ENCODE data around the gene TNPO2.

The TNPO2 gene

GRCh38 chr19:12695997-12696365 is 27.8 kb downstream of the TNPO2 start:
- no peaks in the 10 kb centered on the region for H3K9me3 ChIP-seq
- TF ChIP-seq, protein P1, sequence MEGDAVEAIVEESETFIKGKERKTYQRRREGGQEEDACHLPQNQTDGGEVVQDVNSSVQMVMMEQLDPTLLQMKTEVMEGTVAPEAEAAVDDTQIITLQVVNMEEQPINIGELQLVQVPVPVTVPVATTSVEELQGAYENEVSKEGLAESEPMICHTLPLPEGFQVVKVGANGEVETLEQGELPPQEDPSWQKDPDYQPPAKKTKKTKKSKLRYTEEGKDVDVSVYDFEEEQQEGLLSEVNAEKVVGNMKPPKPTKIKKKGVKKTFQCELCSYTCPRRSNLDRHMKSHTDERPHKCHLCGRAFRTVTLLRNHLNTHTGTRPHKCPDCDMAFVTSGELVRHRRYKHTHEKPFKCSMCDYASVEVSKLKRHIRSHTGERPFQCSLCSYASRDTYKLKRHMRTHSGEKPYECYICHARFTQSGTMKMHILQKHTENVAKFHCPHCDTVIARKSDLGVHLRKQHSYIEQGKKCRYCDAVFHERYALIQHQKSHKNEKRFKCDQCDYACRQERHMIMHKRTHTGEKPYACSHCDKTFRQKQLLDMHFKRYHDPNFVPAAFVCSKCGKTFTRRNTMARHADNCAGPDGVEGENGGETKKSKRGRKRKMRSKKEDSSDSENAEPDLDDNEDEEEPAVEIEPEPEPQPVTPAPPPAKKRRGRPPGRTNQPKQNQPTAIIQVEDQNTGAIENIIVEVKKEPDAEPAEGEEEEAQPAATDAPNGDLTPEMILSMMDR (IDR thresholded peaks at IDR 0.05): no peak
- H3K36me3 ChIP-seq: peaks cover 11% of the 10 kb centered on the region
- no peaks in the 10 kb centered on the region for H3K27me3 ChIP-seq
- H3K4me3 ChIP-seq (ENCODE audit: low read depth in 1 of 2, low read length in 1 of 2): peak overlapping the region; percentile 82 to 92
- peak overlapping the region; percentile 89 for H3K27ac ChIP-seq
- H3K4me1 ChIP-seq (ENCODE audit: control insufficient read depth in 1 of 2, insufficient read depth in 1 of 2, low read depth in 1 of 2, low read length in 1 of 2): peaks cover 13 to 16% of the 10 kb centered on the region in 2 experiments

- H3K27me3 ChIP-seq: no peaks in the 10 kb centered on the region
- no peak overlapping the region for H3K27ac ChIP-seq
- peaks cover 7% of the 10 kb centered on the region for H3K36me3 ChIP-seq
- H3K9me3 ChIP-seq: no peaks in the 10 kb centered on the region
- TF ChIP-seq, protein P1 (IDR thresholded peaks at IDR 0.05): no peak
- peaks cover 13 to 16% of the 10 kb centered on the region in 2 experiments for H3K4me1 ChIP-seq (ENCODE audit: control insufficient read depth in 1 of 2, insufficient read depth in 1 of 2, low read depth in 1 of 2, low read length in 1 of 2)
- no peak overlapping the region for H3K4me3 ChIP-seq (ENCODE audit: low read depth in 1 of 2, low read length in 1 of 2)
These were observed 28.2 kb downstream of the TNPO2 start for GRCh38 chr19:12695514-12695913.

DNA sequence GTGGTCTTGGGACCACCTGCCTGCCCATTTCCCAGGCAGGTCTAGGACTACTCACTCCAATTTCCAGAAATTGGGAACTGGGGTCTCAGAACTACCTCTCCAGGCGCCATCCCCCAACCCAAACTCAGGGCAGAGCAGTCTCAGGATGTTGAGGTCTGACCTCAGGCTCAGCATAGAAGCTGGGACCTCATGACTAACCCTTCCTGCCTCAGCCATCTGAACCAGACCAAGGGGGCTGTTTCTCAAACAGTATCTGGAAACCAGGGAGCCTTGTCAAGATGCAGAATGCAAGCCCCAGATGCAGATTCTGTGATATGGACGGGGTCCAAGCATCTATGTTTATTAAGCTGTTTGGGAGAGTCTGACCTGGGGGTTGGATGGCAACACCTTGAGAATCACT is 28.6 kb downstream of the TNPO2 start:
- Histone ChIP-seq H3K9me3 (no peaks in the 10 kb centered on the region), H3K4me1 (ENCODE audit: control insufficient read depth in 1 of 2, insufficient read depth in 1 of 2, low read depth in 1 of 2, low read length in 1 of 2) (peaks cover 13 to 16% of the 10 kb centered on the region in 2 experiments), H3K4me3 (ENCODE audit: low read depth in 1 of 2, low read length in 1 of 2) (no peak overlapping the region), H3K27me3 (no peaks in the 10 kb centered on the region), H3K27ac (no peak overlapping the region), H3K36me3 (peaks cover 3% of the 10 kb centered on the region)
- TF ChIP-seq, protein P1 (IDR thresholded peaks at IDR 0.05): no peak

GRCh38 chr19:12694641-12695040 is 29.1 kb downstream of the TNPO2 start:
- H3K9me3 ChIP-seq: no peaks in the 10 kb centered on the region
- H3K27me3 ChIP-seq: no peaks in the 10 kb centered on the region
- no peak overlapping the region for H3K4me3 ChIP-seq (ENCODE audit: low read depth in 1 of 2, low read length in 1 of 2)
- peaks cover 16 to 19% of the 10 kb centered on the region in 2 experiments for H3K4me1 ChIP-seq (ENCODE audit: control insufficient read depth in 1 of 2, insufficient read depth in 1 of 2, low read depth in 1 of 2, low read length in 1 of 2)
- TF ChIP-seq, protein P1 (IDR thresholded peaks at IDR 0.05): no peak
- no peak overlapping the region for H3K27ac ChIP-seq
- H3K36me3 ChIP-seq: no peaks in the 10 kb centered on the region

DNA sequence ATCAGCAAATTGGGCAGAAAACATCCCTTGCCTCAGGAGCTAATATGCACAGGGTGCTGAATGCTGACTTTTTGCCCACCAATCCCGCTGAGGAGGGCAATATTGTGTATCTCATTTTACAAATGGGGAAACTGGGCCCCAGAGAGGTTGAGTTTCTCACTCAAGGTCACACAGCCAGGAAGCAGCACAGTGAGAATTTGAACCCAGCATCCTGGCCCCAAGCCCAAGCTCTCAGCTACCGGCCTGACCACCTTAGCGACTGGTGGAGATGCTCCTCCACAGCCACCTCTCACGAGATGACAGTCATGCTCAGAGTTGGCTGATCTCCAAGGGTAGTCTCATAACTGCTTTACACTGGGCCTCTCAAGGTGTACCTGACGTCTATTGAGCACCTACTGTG is 30.8 kb downstream of the TNPO2 start:
- H3K4me1 ChIP-seq (ENCODE audit: control insufficient read depth in 1 of 2, insufficient read depth in 1 of 2, low read depth in 1 of 2, low read length in 1 of 2): peaks cover 22 to 23% of the 10 kb centered on the region in 2 experiments
- no peaks in the 10 kb centered on the region for H3K27me3 ChIP-seq
- no peak overlapping the region for H3K4me3 ChIP-seq (ENCODE audit: low read depth in 1 of 2, low read length in 1 of 2)
- no peak overlapping the region for H3K27ac ChIP-seq
- TF ChIP-seq, protein P1 (IDR thresholded peaks at IDR 0.05): no peak
- no peaks in the 10 kb centered on the region for H3K9me3 ChIP-seq
- no peaks in the 10 kb centered on the region for H3K36me3 ChIP-seq
